Transverse colon (tissue), 4 donors: ENCODE data around the gene NKIRAS2.

ENCODE experiments used
- EP300 ChIP-seq: sonication (generic); formaldehyde crosslinking; IDR thresholded peaks from one replicate; pipeline ENCODE4 v1.6.1; 2017; ENCODE audit warnings: antibody characterized with exemption, low read depth
- POLR2A ChIP-seq: fragments of 450-650 bp; IDR thresholded peaks from one replicate; pipeline ENCODE4 v1.6.1; 2016; ENCODE audit warnings: antibody characterized with exemption, mild to moderate bottlenecking, moderate library complexity
- POLR2AphosphoS5 ChIP-seq, 3 donors: sonication (generic); formaldehyde crosslinking; IDR thresholded peaks; one replicate each; pipeline ENCODE4 v1.6.1; 2016; ENCODE audit warnings: antibody characterized with exemption in 3 of 3
- TF ChIP-seq, protein P1 (sequence below), 5 experiments: fragments of 200-600 bp in 3 of 5; fragments of 450-650 bp in 2 of 5; sonication (generic) in 3 of 5; IDR thresholded peaks; 1 replicate in 2 of 5; 2 replicates in 3 of 5; pipeline ENCODE4 v1.5.1; 2016 to 2017; ENCODE audit warnings: antibody characterized with exemption in 5 of 5, inconsistent platforms in 3 of 5, mild to moderate bottlenecking in 2 of 5, moderate library complexity in 1 of 5

DNA sequence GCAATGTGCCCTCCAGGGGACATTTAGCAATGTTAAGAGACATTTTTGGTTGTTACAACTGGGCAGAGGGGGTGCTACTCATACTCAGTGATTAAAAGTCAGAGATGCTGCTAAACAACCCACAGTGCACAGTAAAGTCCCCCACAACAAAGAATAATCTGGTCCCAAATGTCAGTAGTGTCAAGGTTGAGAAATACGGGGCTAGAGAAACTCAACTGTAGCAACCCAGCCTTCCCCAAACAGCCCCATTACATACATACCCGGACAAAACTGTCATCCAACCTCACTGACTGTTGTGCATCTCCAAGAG lies 23.1 kb upstream of the NKIRAS2 start:
- TF ChIP-seq POLR2A (no peak), POLR2AphosphoS5 (IDR thresholded peaks at IDR 0.05) (no peak), EP300 (no peak)
- TF ChIP-seq, protein P1, sequence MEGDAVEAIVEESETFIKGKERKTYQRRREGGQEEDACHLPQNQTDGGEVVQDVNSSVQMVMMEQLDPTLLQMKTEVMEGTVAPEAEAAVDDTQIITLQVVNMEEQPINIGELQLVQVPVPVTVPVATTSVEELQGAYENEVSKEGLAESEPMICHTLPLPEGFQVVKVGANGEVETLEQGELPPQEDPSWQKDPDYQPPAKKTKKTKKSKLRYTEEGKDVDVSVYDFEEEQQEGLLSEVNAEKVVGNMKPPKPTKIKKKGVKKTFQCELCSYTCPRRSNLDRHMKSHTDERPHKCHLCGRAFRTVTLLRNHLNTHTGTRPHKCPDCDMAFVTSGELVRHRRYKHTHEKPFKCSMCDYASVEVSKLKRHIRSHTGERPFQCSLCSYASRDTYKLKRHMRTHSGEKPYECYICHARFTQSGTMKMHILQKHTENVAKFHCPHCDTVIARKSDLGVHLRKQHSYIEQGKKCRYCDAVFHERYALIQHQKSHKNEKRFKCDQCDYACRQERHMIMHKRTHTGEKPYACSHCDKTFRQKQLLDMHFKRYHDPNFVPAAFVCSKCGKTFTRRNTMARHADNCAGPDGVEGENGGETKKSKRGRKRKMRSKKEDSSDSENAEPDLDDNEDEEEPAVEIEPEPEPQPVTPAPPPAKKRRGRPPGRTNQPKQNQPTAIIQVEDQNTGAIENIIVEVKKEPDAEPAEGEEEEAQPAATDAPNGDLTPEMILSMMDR (IDR thresholded peaks at IDR 0.05) = no peak
